K562 (cell line): Measurements from ENCODE around the gene STUM. TPM values are rescaled to one million over a fixed set of nuclear protein-coding genes. Genes with fewer than 3 reads are reported as not detected.

Experiments used
- ATAC-seq: fragments of 200-7000 bp; cut with Tn5 transposase; 3 replicates; pipeline ENCODE4 v1.9.1; 2020; ENCODE audit warnings: moderate library complexity
- BruUV-seq: library from RNA; stranded (reverse); fragments of 400-500 nt; replicated peaks from 2 replicates; lab custom pipeline; 2021; lab: Mats Ljungman, UMichigan
- CTCF ChIA-PET: fragments of 300-600 bp; formaldehyde crosslinking; extraction: SDS; loops from one replicate; lab custom pipeline; 2021; ENCODE audit warnings: low intra/inter-chr PET ratio; lab: Yijun Ruan, JAX
- POLR2A ChIA-PET: fragments of 300-600, 350-650 bp; sonication (Branson Sonifier 250); formaldehyde crosslinking; extraction: SDS; loops from one replicate; lab custom pipeline; 2021; ENCODE audit warnings: antibody characterized with exemption, inconsistent platforms; lab: Yijun Ruan, JAX
- DNase-seq, 4 experiments: peaks; one replicate each; pipeline versions ENCODE4 v3.0.0 to v3.0.0-alpha.2; 2011 to 2018; ENCODE audit warnings: low spot score in 3 of 4, mixed read lengths in 3 of 4; ENCODE audit errors: extremely low read depth in 1 of 4
- FAIRE-seq: peaks from 2 replicates; lab custom pipeline; 2011; peaks lifted over from hg19 to GRCh38; lab: Jason Lieb, UNC
- H2AFZ ChIP-seq: 2 replicates; pipeline ENCODE4 v1.6.0; 2011; ENCODE audit warnings: low read depth, low read length, control low read depth, inconsistent platforms
- H3K27ac ChIP-seq: fragments of 200-600 bp; 3 replicates; pipeline ENCODE4 v1.8.0; 2011; ENCODE audit warnings: low read depth, mild to moderate bottlenecking, control low read depth, inconsistent platforms, low read length, moderate library complexity, mixed read lengths; ENCODE audit errors: extremely low read depth
- H3K27me3 ChIP-seq, 2 experiments: fragments of 300-600 bp in 1 of 2; 2 replicates in 1 of 2; 3 replicates in 1 of 2; pipeline versions ENCODE4 v1.6.0 to v1.8.0; 2011; ENCODE audit warnings: inconsistent platforms in 2 of 2, low read length in 2 of 2, mild to moderate bottlenecking in 1 of 2, mixed read lengths in 1 of 2, moderate library complexity in 1 of 2; ENCODE audit not compliant: control insufficient read depth in 2 of 2, insufficient read depth in 2 of 2
- H3K36me3 ChIP-seq: fragments of 300-600 bp; 3 replicates; pipeline ENCODE4 v1.8.0; 2011; ENCODE audit warnings: mild to moderate bottlenecking, low read length, inconsistent platforms; ENCODE audit not compliant: control insufficient read depth, insufficient read depth
- H3K4me1 ChIP-seq, 2 experiments: fragments of 200-600 bp in 1 of 2; replicated peaks in 1 of 2; 2 replicates in 1 of 2; 3 replicates in 1 of 2; pipeline versions ENCODE4 v1.5.1 to v1.8.0; 2011; ENCODE audit warnings: inconsistent platforms in 2 of 2, low read length in 2 of 2, mild to moderate bottlenecking in 1 of 2, mixed read lengths in 1 of 2, moderate library complexity in 1 of 2; ENCODE audit not compliant: control insufficient read depth in 2 of 2, insufficient read depth in 2 of 2
- H3K4me2 ChIP-seq: 2 replicates; pipeline ENCODE4 v1.6.1; 2011; ENCODE audit warnings: low read length, control low read depth, inconsistent platforms, mixed read lengths; ENCODE audit not compliant: insufficient read depth
- H3K4me3 ChIP-seq: fragments of 200-600 bp; sonication (generic), shearing (Covaris generic); 2 replicates; pipeline ENCODE4 v1.5.1; 2016; ENCODE audit warnings: control low read depth, inconsistent platforms
- H3K79me2 ChIP-seq: fragments of 200-600 bp; 3 replicates; pipeline ENCODE4 v1.8.0; 2011; ENCODE audit warnings: low read length, inconsistent platforms; ENCODE audit not compliant: control insufficient read depth, insufficient read depth
- H3K9ac ChIP-seq, 2 experiments: 2 replicates each; pipeline versions ENCODE4 v1.6.0 to v1.6.1; 2011; ENCODE audit warnings: low read depth in 2 of 2, low read length in 2 of 2, control low read depth in 1 of 2, inconsistent platforms in 1 of 2, mild to moderate bottlenecking in 1 of 2, mixed read lengths in 1 of 2; ENCODE audit not compliant: insufficient read depth in 1 of 2
- H3K9me1 ChIP-seq: one replicate; pipeline ENCODE4 v1.6.0; 2011; ENCODE audit warnings: inconsistent platforms, mild to moderate bottlenecking, low read length, moderate library complexity; ENCODE audit not compliant: control insufficient read depth, insufficient read depth
- H3K9me3 ChIP-seq: replicated peaks from 2 replicates; pipeline ENCODE4 v1.5.1; 2011; ENCODE audit warnings: low read depth, low read length, inconsistent platforms; ENCODE audit not compliant: control insufficient read depth, insufficient read depth
- H4K20me1 ChIP-seq: replicated peaks from 2 replicates; pipeline ENCODE4 v1.6.1; 2011; ENCODE audit warnings: low read length, inconsistent platforms, mixed read lengths; ENCODE audit not compliant: control insufficient read depth, insufficient read depth
- CBX2 ChIP-seq: fragments of 200-600 bp; sonication (generic); IDR thresholded peaks from one replicate; pipeline ENCODE4 v1.6.1; 2012; ENCODE audit warnings: mild to moderate bottlenecking, low read length, inconsistent platforms; ENCODE audit not compliant: insufficient read depth, poor library complexity, severe bottlenecking
- CGGBP1 ChIP-seq: fragments of 250-450 bp; sonication (Bioruptor Pico); IDR thresholded peaks from 2 replicates; pipeline ENCODE4 v1.9.0; 2021; ENCODE audit warnings: mild to moderate bottlenecking
- CHD1 ChIP-seq: fragments of 200-600 bp; sonication (generic); IDR thresholded peaks from one replicate; pipeline ENCODE4 v1.6.1; 2012; ENCODE audit warnings: mild to moderate bottlenecking, moderate library complexity, low read length, inconsistent platforms
- HMBOX1 ChIP-seq: sonication (generic); IDR thresholded peaks from 2 replicates; pipeline ENCODE4 v1.6.1; 2016
- HSF4 ChIP-seq: fragments of 250-450 bp; sonication (Bioruptor Pico); IDR thresholded peaks from 2 replicates; pipeline ENCODE4 v2.1.2; 2022; ENCODE audit warnings: mild to moderate bottlenecking, moderate library complexity, borderline replicate concordance
- KDM4B ChIP-seq, 2 experiments: fragments of 450-650 bp in 1 of 2; sonication (generic) in 1 of 2; IDR thresholded peaks; 2 replicates each; pipeline ENCODE4 v1.6.1; 2016 to 2017; ENCODE audit warnings: borderline replicate concordance in 2 of 2, antibody characterized with exemption in 1 of 2, low read depth in 1 of 2, mild to moderate bottlenecking in 1 of 2
- SPI1 ChIP-seq: IDR thresholded peaks from 2 replicates; pipeline ENCODE4 v1.6.1; 2011; ENCODE audit warnings: low read depth, low read length, control low read depth, borderline replicate concordance
- TSHZ1 ChIP-seq: fragments of 250-450 bp; sonication (Bioruptor Pico); IDR thresholded peaks from 2 replicates; pipeline ENCODE4 v1.4.0; 2020; ENCODE audit warnings: mild to moderate bottlenecking, moderate library complexity
- U2AF2 ChIP-seq: fragments of 200-400 bp; formaldehyde crosslinking; optimal IDR thresholded peaks from 2 replicates; pipeline ENCODE3; 2017; ENCODE audit warnings: low read depth, mild to moderate bottlenecking, low read length
- UBTF ChIP-seq, 2 experiments: IDR thresholded peaks; 2 replicates each; pipeline ENCODE4 v1.6.1; 2012; ENCODE audit warnings: improper control_type of control experiment in 2 of 2, low read depth in 2 of 2, low read length in 2 of 2, borderline replicate concordance in 1 of 2
- ZBTB43 ChIP-seq: sonication (generic); formaldehyde crosslinking; IDR thresholded peaks from 2 replicates; pipeline ENCODE4 v1.8.0; 2023; ENCODE audit warnings: mild to moderate bottlenecking, missing genetic modification reagents
- ZNF224 ChIP-seq: sonication (generic); formaldehyde crosslinking; IDR thresholded peaks from 2 replicates; pipeline ENCODE4 v1.8.0; 2022; ENCODE audit warnings: mild to moderate bottlenecking, missing genetic modification reagents
- ZNF311 ChIP-seq: fragments of 250-450 bp; sonication (Bioruptor Pico); IDR thresholded peaks from 2 replicates; pipeline ENCODE4 v1.4.0; 2020; ENCODE audit warnings: mild to moderate bottlenecking, moderate library complexity
- ZNF384 ChIP-seq: IDR thresholded peaks from 2 replicates; pipeline ENCODE4 v1.6.1; 2012; ENCODE audit warnings: low read depth, low read length, improper control_type of control experiment
- WGBS: fragments of 100-300 bp; shearing (Covaris generic); methylation state at CpG from one replicate; pipeline ENCODE4 v1.1.6; 2016; ENCODE audit warnings: low coverage, mixed read lengths; ENCODE audit not compliant: insufficient coverage; ENCODE audit errors: missing lambda C conversion rate; 5-methylcytosine and 5-hydroxymethylcytosine counted together
- in situ Hi-C: fragments of 300-500 bp; cut with MboI; formaldehyde crosslinking; loops from 4 replicates; pipeline ENCODE4 v1.15.0; 2018; ENCODE audit warnings: inconsistent platforms, mixed read lengths
- intact Hi-C: fragments of 100-400 bp; cut with micrococcal nuclease; formaldehyde crosslinking; loops from 2 replicates; pipeline ENCODE4 v1.14.2; 2022
- polyA plus RNA-seq, 8 experiments: library from polyadenylated mRNA; depleted of rRNA in 4 of 8; stranded (reverse) in 5 of 8; unstranded in 3 of 8; fragments of >200 nt; fragmentation: Nextera tagmentation in 2 of 8; fragmentation: Illumina TruSeq in 1 of 8; extraction: Ambion mirVana in 2 of 8; extraction: Trizol in 1 of 8; gene quantifications; 2 replicates each; pipeline versions ENCODE4 v1.2.1 to v1.2.3, GENCODE V29; 2011 to 2014; ENCODE audit warnings: inconsistent platforms in 1 of 8, missing spikeins in 1 of 8
- total RNA-seq, 7 experiments: library from RNA; depleted of rRNA in 6 of 7; stranded (reverse); fragments of >200 nt in 6 of 7; fragmentation: Illumina TruSeq in 2 of 7; extraction: Trizol in 2 of 7; gene quantifications; 2 replicates each; pipeline versions ENCODE4 v1.2.1 to v1.2.3, GENCODE V29; 2011 to 2021; ENCODE audit warnings: low replicate concordance in 1 of 7

STUM gene
- total and polyA plus RNA-seq, 9 of the 15 experiments (the other 6 are each of a cell fraction or from before 2014, with no cell fraction given), result not detected

- ATAC-seq (no peak), FAIRE-seq (no peak), DNase-seq (no peak)
- Histone ChIP-seq H3K27ac (no peak overlapping the region), H3K9me3 (no peaks in the 10 kb centered on the region), H4K20me1 (no peaks in the 10 kb centered on the region), H3K4me2 (no peak overlapping the region), H3K79me2 (no peaks in the 10 kb centered on the region), H3K9me1 (no peaks in the 10 kb centered on the region), H3K9ac (no peak overlapping the region), H3K36me3 (no peaks in the 10 kb centered on the region), H3K4me3 (no peak overlapping the region), H2AFZ (no peak overlapping the region), H3K27me3 (peaks cover 34 to 52% of the 10 kb centered on the region in 2 experiments), H3K4me1 (no peaks in the 10 kb centered on the region)
- in situ Hi-C loops, result no loop called here
- no TSS peak for BruUV-seq
- ChIA-PET CTCF (no interaction called here), POLR2A (no interaction called here)
- WGBS, result 0% methylated on average over 2 of the region's 2 CpGs
- intact Hi-C loops, result no loop called here
- TF ChIP-seq ZNF311, result no peak
- TF ChIP-seq HMBOX1, result no peak
- TF ChIP-seq CGGBP1, result no peak
- TF ChIP-seq TSHZ1, result no peak
- no peak for TF ChIP-seq U2AF2
- TF ChIP-seq CHD1, result no peak
- TF ChIP-seq SPI1, result no peak
- no peak for TF ChIP-seq ZNF384
- TF ChIP-seq CBX2, result no peak
- TF ChIP-seq KDM4B (IDR thresholded peaks at IDR 0.05; ENCODE audit: borderline replicate concordance in 2 of 2, low read depth in 1 of 2), result no peak
- TF ChIP-seq HSF4 (CRISPR knock-in tag), result no peak
- TF ChIP-seq UBTF (IDR thresholded peaks at IDR 0.05; ENCODE audit: borderline replicate concordance in 1 of 2, low read depth in 2 of 2, low read length in 2 of 2), result no peak
- no peak for TF ChIP-seq ZNF224
- no peak for TF ChIP-seq ZBTB43 (CRISPR knock-in tag)
These were observed 8.9 kb downstream of the STUM start for GRCh38 chr1:226557424-226557823.
